ENCODE data around the gene ACAD10. TPM values are rescaled to one million over a fixed set of nuclear protein-coding genes. Genes with fewer than 3 reads are reported as not detected.
"Not testable (repeated sequence)": the region's sequence is repeated elsewhere in the genome, so short reads cannot be mapped to it uniquely, and the experiment has no call there.

The ACAD10 gene
- total and polyA plus RNA-seq, 8 donors, result 8.6 to 32.4 (median 16.2) TPM

GRCh38 chr12:111733340-111733915, 47.6 kb downstream of the ACAD10 start:
- intact Hi-C loops (cut with DNase I), result no loop called here
- H3K27me3 ChIP-seq, result no peaks in the 10 kb centered on the region
- FAIRE-seq (no peak), DNase-seq (no peak), ATAC-seq (no peak)
- no peaks in the 10 kb centered on the region for H3K9me3 ChIP-seq
- H3K27ac ChIP-seq, result no peak overlapping the region
- 83 to 92% methylated on average over 8 of the region's 8 CpGs for WGBS, 2 donors
- H3K4me3 ChIP-seq, result no peak overlapping the region
- TF ChIP-seq CTCF (IDR thresholded peaks at IDR 0.05), result no peak
- peaks cover 0 to 28% (median 7%) of the 10 kb centered on the region in 3 donors for H3K36me3 ChIP-seq
- no peaks in the 10 kb centered on the region for H3K4me1 ChIP-seq

GRCh38 chr12:111739524-111739923, 53.7 kb downstream of the ACAD10 start:
- H3K4me3 ChIP-seq; H3K9me3 ChIP-seq; FAIRE-seq; ATAC-seq; H3K27me3 ChIP-seq; intact Hi-C loops (cut with DNase I); DNase-seq; H3K27ac ChIP-seq: not testable (repeated sequence)
- Histone ChIP-seq H3K36me3 (peaks cover 0 to 15% (median 0%) of the 10 kb centered on the region in 3 donors), H3K4me1 (peaks cover 0 to 17% (median 15%) of the 10 kb centered on the region in 3 donors)
- WGBS, 2 donors, result 98% methylated on average over 9 of the region's 9 CpGs

- no peaks in the 10 kb centered on the region for H3K9me3 ChIP-seq
- 3% methylated on average over 4 of the region's 4 CpGs for WGBS, 2 donors
- intact Hi-C loops (cut with DNase I), result no loop called here
- no peaks in the 10 kb centered on the region for H3K27me3 ChIP-seq
- FAIRE-seq, result no peak
- DNase-seq, result peak in 2 of 6 donors; percentile 38 to 63
- H3K27ac ChIP-seq, result peak overlapping the region in 2 of 4 donors; percentile 71 to 76
- TF ChIP-seq CTCF (IDR thresholded peaks at IDR 0.05), result no peak
- peaks cover 0 to 24% (median 0%) of the 10 kb centered on the region in 3 donors for H3K36me3 ChIP-seq
- ATAC-seq, result peak; percentile 76 to 91 (median 90)
- H3K4me1 ChIP-seq, result peaks cover 0 to 17% (median 15%) of the 10 kb centered on the region in 3 donors
- H3K4me3 ChIP-seq, result no peak overlapping the region
Observed at GRCh38 chr12:111741235-111741812, 55.5 kb downstream of the ACAD10 start.

- FAIRE-seq (no peak), DNase-seq (no peak), ATAC-seq (no peak)
- 72 to 76% methylated on average over 4 of the region's 4 CpGs for WGBS, 2 donors
- TF ChIP-seq CTCF (IDR thresholded peaks at IDR 0.05), result no peak
- H3K27me3 ChIP-seq, result no peaks in the 10 kb centered on the region
- no peak overlapping the region for H3K4me3 ChIP-seq
- intact Hi-C loops (cut with DNase I), result no loop called here
- H3K9me3 ChIP-seq, result no peaks in the 10 kb centered on the region
- H3K27ac ChIP-seq, result no peak overlapping the region
- H3K4me1 ChIP-seq, result peaks cover 0 to 17% (median 15%) of the 10 kb centered on the region in 3 donors
- H3K36me3 ChIP-seq, result peaks cover 0 to 45% (median 3%) of the 10 kb centered on the region in 3 donors
Observed at GRCh38 chr12:111745211-111745610, 59.4 kb downstream of the ACAD10 start.

- Histone ChIP-seq H3K27me3 (no peaks in the 10 kb centered on the region), H3K4me1 (no peaks in the 10 kb centered on the region), H3K27ac (no peak overlapping the region), H3K36me3 (peaks cover 0 to 53% (median 3%) of the 10 kb centered on the region in 3 donors), H3K4me3 (no peak overlapping the region), H3K9me3 (no peaks in the 10 kb centered on the region)
- TF ChIP-seq CTCF (IDR thresholded peaks at IDR 0.05), result no peak
- ATAC-seq, result no peak
- intact Hi-C loops (cut with DNase I), result no loop called here
- WGBS, 2 donors, result 81 to 87% methylated on average over 9 of the region's 9 CpGs
- no peak for FAIRE-seq
- no peak for DNase-seq
Observed at GRCh38 chr12:111747333-111747732, 61.5 kb downstream of the ACAD10 start.
